GM18526 (cell line): ENCODE data around the gene IGFBP6.

Source experiments
- POLR2A ChIP-seq: IDR thresholded peaks from 3 replicates; pipeline ENCODE4 v1.6.1; 2011; ENCODE audit not compliant: insufficient read length; ENCODE audit errors: extremely low read depth

Gene IGFBP6

GRCh38 chr12:53113136-53113705, 15.8 kb downstream of the IGFBP6 start:
- TF ChIP-seq POLR2A, result no peak

DNA sequence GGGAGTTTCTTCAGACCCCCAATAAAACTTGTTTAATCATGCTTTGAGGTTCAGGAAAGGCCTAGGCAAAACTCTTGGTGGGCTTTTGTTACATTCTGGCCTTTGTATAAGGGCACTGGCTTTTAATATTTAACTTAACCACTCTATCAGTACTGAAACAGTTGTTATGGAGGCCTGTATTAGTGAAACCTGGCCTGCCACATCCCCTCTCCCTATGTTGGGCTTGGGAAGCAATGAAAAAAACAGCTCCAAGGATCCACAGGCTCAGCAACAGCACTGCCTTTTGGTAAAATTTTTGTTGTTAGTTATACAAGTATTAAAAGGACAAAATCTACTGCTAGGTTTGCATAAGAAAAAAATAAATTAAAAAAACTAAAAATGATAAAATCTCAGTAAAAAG, 16.5 kb downstream of the IGFBP6 start:
- TF ChIP-seq POLR2A, result no peak

GRCh38 chr12:53115112-53115890, 17.8 kb downstream of the IGFBP6 start:
- no peak for TF ChIP-seq POLR2A

DNA sequence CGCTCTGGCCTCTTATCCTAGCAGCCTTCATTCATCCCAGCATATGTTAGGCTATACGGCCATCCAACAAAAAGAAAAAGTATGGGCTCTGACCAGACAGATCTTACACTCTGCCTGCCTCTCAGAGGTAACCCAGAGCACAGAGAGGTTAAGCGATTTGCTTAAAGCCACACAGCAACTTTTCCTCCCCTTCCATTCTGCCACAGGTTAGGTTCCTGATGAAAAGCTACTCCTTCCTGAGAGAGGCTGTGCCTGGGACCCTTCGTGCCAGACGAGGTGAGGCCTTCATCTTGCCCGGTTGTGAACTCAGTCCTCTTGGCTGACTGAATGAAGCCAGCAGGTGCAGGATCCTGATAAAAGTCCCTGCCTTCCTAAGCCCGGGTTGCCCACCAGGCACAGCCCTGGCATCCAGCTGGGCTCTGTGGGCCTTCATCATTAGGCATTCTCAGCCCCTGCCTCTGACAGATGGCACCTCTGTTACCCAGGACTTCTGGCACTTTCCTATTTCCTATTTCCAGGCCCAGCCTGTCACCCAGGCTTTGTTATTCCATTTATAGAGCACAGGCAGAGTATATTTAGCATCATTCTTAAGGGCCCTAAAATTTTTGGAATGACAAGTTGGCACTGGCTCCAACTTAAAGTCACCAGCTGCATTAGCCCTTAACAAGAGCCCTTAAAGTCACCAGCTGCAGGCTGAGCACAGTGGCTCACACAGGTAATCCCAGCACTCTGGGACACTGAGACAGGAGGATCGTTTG, 18.6 kb downstream of the IGFBP6 start:
- no peak for TF ChIP-seq POLR2A

DNA sequence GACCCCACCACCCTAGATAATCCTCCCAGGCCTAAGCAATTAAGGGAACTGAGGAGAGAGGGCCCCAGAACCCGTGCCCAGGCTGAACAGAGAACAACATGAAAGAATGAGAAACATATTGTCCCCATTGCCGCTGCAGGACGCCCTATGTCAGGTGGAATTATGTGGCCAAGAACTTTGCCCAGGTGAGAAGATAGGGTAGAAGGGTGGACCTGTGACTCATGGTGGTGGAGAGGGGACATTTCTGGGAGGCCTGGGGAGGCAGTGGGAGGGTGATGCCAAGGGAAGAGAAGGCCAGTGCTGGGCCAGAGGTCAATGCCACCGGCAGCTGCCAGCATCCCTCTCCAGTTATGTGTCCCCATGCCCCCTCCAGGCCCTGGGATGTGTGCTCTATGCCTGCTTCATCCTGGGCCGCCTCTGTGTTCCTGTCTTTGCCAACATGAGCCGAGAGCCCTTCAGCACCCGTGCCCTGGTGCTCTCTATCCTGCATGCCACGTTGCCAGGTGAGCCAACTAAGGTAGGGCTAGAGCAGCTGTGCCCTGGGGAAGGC, 21.4 kb downstream of the IGFBP6 start:
- no peak for TF ChIP-seq POLR2A

GRCh38 chr12:53120685-53121525, 23.4 kb downstream of the IGFBP6 start:
- no peak for TF ChIP-seq POLR2A

DNA sequence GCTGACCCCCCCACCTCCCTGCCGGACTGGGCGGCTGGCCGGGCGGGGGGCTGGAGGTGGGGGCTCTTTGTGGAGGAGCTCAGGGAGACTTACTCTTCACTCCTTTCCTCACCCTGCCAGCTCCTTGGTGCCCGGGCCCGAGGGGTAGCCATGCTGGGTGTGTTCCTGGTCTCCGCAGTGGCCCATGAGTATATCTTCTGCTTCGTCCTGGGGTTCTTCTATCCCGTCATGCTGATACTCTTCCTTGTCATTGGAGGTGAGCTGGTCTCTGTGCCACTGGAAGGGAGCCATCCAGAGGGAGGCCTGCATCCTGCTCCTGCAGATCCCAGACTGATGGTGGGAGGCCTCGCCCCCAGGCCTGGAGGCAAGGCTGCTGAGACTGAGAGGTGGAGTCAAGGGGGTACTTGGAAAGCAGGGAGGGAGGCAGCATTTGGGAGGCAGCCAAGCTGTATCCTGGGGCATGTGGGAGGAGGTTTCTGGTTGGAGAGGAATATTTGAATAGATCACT, 25.5 kb downstream of the IGFBP6 start:
- no peak for TF ChIP-seq POLR2A

DNA sequence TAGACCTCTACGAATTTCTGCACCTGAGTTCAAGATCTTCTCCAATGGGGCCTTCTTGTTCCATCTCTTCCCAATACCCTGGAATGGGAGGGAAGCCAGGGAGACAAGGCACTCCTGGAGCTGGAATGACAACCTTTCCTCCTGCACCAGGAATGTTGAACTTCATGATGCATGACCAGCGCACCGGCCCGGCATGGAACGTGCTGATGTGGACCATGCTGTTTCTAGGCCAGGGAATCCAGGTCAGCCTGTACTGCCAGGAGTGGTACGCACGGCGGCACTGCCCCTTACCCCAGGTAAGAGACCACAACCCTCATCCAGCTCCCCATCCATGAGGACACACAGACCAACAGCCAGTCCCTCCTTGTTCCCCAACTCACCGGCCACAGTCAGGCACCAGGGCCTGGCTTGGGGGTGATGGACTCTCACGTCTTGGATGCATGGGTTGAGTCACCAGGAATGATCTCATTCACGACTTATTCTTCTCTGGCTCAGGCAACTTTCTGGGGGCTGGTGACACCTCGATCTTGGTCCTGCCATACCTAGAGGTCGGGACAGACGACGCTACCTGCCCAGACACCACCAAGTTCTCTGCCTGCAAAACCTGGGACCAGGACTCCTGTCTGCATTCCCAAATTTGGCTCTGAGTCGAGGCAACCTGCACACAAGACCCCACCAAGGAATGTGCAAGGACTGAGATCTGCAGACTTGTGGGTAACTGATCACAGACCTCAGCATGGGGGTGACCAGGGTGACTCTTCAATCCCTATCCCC, 26.3 kb downstream of the IGFBP6 start:
- no peak for TF ChIP-seq POLR2A

DNA sequence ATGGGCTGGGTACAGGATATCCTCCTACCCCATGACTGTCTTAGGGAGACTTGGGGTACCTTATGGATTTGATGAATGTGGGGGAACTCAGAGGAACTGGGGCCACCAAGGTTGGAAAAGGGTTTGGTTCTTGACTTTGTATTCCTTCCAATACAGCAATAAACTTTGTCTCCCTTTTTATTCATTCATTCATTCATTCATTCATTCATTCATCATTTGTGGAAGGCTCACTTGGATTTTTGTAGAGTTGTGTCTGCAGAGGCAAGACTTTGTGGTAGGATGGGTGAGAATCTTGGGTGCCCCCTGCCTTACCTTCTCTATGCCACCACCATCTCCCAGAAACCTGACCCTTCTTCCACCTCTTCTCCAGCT, 26.9 kb downstream of the IGFBP6 start:
- TF ChIP-seq POLR2A, result no peak

GRCh38 chr12:53127169-53127568, 29.7 kb downstream of the IGFBP6 start:
- TF ChIP-seq POLR2A, result no peak

- TF ChIP-seq POLR2A, result no peak
Measured at GRCh38 chr12:53128780-53129569, 31.5 kb downstream of the IGFBP6 start.

DNA sequence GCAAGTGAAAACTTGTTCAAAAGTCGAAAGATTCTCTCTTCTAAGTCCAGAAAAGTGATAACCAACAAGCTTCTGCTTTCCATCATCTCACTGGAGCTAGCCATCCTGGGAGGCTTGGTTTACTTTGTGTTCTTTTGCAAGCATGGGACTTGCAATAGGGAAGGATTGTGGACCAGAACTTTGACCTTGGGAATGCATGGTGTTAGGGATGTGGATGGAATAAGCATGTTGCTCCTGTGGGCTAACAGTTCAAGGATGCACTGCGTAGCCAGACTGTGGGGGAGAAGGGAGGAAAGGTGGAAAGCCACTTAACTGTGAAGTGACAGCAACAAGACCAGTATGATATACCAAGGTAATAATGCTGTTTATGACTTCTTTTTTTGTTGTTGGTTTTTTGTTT, 34.4 kb downstream of the IGFBP6 start:
- no peak for TF ChIP-seq POLR2A

GRCh38 chr12:53133722-53134121, 36.3 kb downstream of the IGFBP6 start:
- no peak for TF ChIP-seq POLR2A
